ENCODE results near the gene CYP1A1. TPM values are rescaled to one million over a fixed set of nuclear protein-coding genes. Genes with fewer than 3 reads are reported as not detected.

CYP1A1 gene
- polyA plus RNA-seq, 1 donor = 0.54 TPM

- Histone ChIP-seq H3K4me1 (ENCODE audit: control insufficient read depth, insufficient read depth, low read length) (peaks cover 8% of the 10 kb centered on the region), H3K4me3 (ENCODE audit: low read length) (peak overlapping the region; percentile 92), H3K27me3 (ENCODE audit: control insufficient read depth, insufficient read depth, low read length) (no peaks in the 10 kb centered on the region), H3K9me3 (ENCODE audit: control insufficient read depth, low read depth, low read length) (no peaks in the 10 kb centered on the region), H3K36me3 (ENCODE audit: control insufficient read depth, insufficient read depth, low read length) (no peaks in the 10 kb centered on the region), H3K27ac (ENCODE audit: low read length) (no peak overlapping the region)
- WGBS (ENCODE audit: insufficient coverage, low lambda C conversion rate) = no CpG with 5 or more reads among the region's 10 CpGs
- DNase-seq = no peak
Measured at GRCh38 chr15:74696398-74696729, 29.0 kb downstream of the CYP1A1 start.

GRCh38 chr15:74695597-74696397 lies 29.5 kb downstream of the CYP1A1 start, which contains the start of gene EDC3:
Gene EDC3, minus strand, starts transcription at chr15:74696024. Its CDS starts 20,900 bp downstream, at chr15:74675124.
- Histone ChIP-seq H3K36me3 (ENCODE audit: control insufficient read depth, insufficient read depth, low read length) (no peaks in the 10 kb centered on the region), H3K9me3 (ENCODE audit: control insufficient read depth, low read depth, low read length) (no peaks in the 10 kb centered on the region), H3K4me3 (ENCODE audit: low read length) (peak within 1 kb of the TSS; percentile 92), H3K27me3 (ENCODE audit: control insufficient read depth, insufficient read depth, low read length) (no peaks in the 10 kb centered on the region), H3K27ac (ENCODE audit: low read length) (peak within 1 kb of the TSS; percentile 68), H3K4me1 (ENCODE audit: control insufficient read depth, insufficient read depth, low read length) (peaks cover 8% of the 10 kb centered on the region)
- DNase-seq = peak; percentile 85 to 88
- no CpG with 5 or more reads among the region's 46 CpGs for WGBS (ENCODE audit: insufficient coverage, low lambda C conversion rate)

GRCh38 chr15:74692327-74692726 lies 33.0 kb downstream of the CYP1A1 start:
- no peaks in the 10 kb centered on the region for H3K9me3 ChIP-seq (ENCODE audit: control insufficient read depth, low read depth, low read length)
- no peak overlapping the region for H3K4me3 ChIP-seq (ENCODE audit: low read length)
- peaks cover 3% of the 10 kb centered on the region for H3K36me3 ChIP-seq (ENCODE audit: control insufficient read depth, insufficient read depth, low read length)
- no peak overlapping the region for H3K27ac ChIP-seq (ENCODE audit: low read length)
- no CpG with 5 or more reads among the region's 1 CpG for WGBS (ENCODE audit: insufficient coverage, low lambda C conversion rate)
- DNase-seq = no peak
- H3K27me3 ChIP-seq (ENCODE audit: control insufficient read depth, insufficient read depth, low read length) = no peaks in the 10 kb centered on the region
- peaks cover 8% of the 10 kb centered on the region for H3K4me1 ChIP-seq (ENCODE audit: control insufficient read depth, insufficient read depth, low read length)

GRCh38 chr15:74683758-74684157 lies 41.6 kb downstream of the CYP1A1 start:
- Histone ChIP-seq H3K27me3 (ENCODE audit: control insufficient read depth, insufficient read depth, low read length) (no peaks in the 10 kb centered on the region), H3K9me3 (ENCODE audit: control insufficient read depth, low read depth, low read length) (no peaks in the 10 kb centered on the region), H3K27ac (ENCODE audit: low read length) (no peak overlapping the region), H3K36me3 (ENCODE audit: control insufficient read depth, insufficient read depth, low read length) (peaks cover 9% of the 10 kb centered on the region), H3K4me3 (ENCODE audit: low read length) (no peak overlapping the region), H3K4me1 (ENCODE audit: control insufficient read depth, insufficient read depth, low read length) (no peaks in the 10 kb centered on the region)
- no peak for DNase-seq
- no CpG with 5 or more reads among the region's 1 CpG for WGBS (ENCODE audit: insufficient coverage, low lambda C conversion rate)

- Histone ChIP-seq H3K27ac (ENCODE audit: low read length) (no peak overlapping the region), H3K36me3 (ENCODE audit: control insufficient read depth, insufficient read depth, low read length) (peaks cover 9% of the 10 kb centered on the region), H3K27me3 (ENCODE audit: control insufficient read depth, insufficient read depth, low read length) (no peaks in the 10 kb centered on the region), H3K4me1 (ENCODE audit: control insufficient read depth, insufficient read depth, low read length) (no peaks in the 10 kb centered on the region), H3K9me3 (ENCODE audit: control insufficient read depth, low read depth, low read length) (no peaks in the 10 kb centered on the region), H3K4me3 (ENCODE audit: low read length) (no peak overlapping the region)
- WGBS (ENCODE audit: insufficient coverage, low lambda C conversion rate) = 100% methylated on average over 1 of the region's 3 CpGs
- no peak for DNase-seq
Measured at GRCh38 chr15:74682954-74683353, 42.4 kb downstream of the CYP1A1 start.

GRCh38 chr15:74680456-74680855 lies 44.9 kb downstream of the CYP1A1 start:
- no peak for DNase-seq
- Histone ChIP-seq H3K27me3 (ENCODE audit: control insufficient read depth, insufficient read depth, low read length) (no peaks in the 10 kb centered on the region), H3K4me3 (ENCODE audit: low read length) (no peak overlapping the region), H3K36me3 (ENCODE audit: control insufficient read depth, insufficient read depth, low read length) (peaks cover 4% of the 10 kb centered on the region), H3K27ac (ENCODE audit: low read length) (no peak overlapping the region), H3K4me1 (ENCODE audit: control insufficient read depth, insufficient read depth, low read length) (no peaks in the 10 kb centered on the region), H3K9me3 (ENCODE audit: control insufficient read depth, low read depth, low read length) (no peaks in the 10 kb centered on the region)
- 86% methylated on average over 1 of the region's 2 CpGs for WGBS (ENCODE audit: insufficient coverage, low lambda C conversion rate)

- no peaks in the 10 kb centered on the region for H3K9me3 ChIP-seq (ENCODE audit: control insufficient read depth, low read depth, low read length)
- H3K4me1 ChIP-seq (ENCODE audit: control insufficient read depth, insufficient read depth, low read length) = no peaks in the 10 kb centered on the region
- no peak overlapping the region for H3K27ac ChIP-seq (ENCODE audit: low read length)
- no peaks in the 10 kb centered on the region for H3K27me3 ChIP-seq (ENCODE audit: control insufficient read depth, insufficient read depth, low read length)
- peaks cover 18% of the 10 kb centered on the region for H3K36me3 ChIP-seq (ENCODE audit: control insufficient read depth, insufficient read depth, low read length)
- DNase-seq = no peak
- WGBS (ENCODE audit: insufficient coverage, low lambda C conversion rate) = 100% methylated on average over 1 of the region's 7 CpGs
- no peak overlapping the region for H3K4me3 ChIP-seq (ENCODE audit: low read length)
Measured at GRCh38 chr15:74676801-74677200, 48.5 kb downstream of the CYP1A1 start.

- H3K36me3 ChIP-seq (ENCODE audit: control insufficient read depth, insufficient read depth, low read length) = peaks cover 31% of the 10 kb centered on the region
- no peak overlapping the region for H3K4me3 ChIP-seq (ENCODE audit: low read length)
- no peaks in the 10 kb centered on the region for H3K9me3 ChIP-seq (ENCODE audit: control insufficient read depth, low read depth, low read length)
- no peak for DNase-seq
- H3K27me3 ChIP-seq (ENCODE audit: control insufficient read depth, insufficient read depth, low read length) = no peaks in the 10 kb centered on the region
- no peak overlapping the region for H3K27ac ChIP-seq (ENCODE audit: low read length)
- WGBS (ENCODE audit: insufficient coverage, low lambda C conversion rate) = 100% methylated on average over 1 of the region's 3 CpGs
- no peaks in the 10 kb centered on the region for H3K4me1 ChIP-seq (ENCODE audit: control insufficient read depth, insufficient read depth, low read length)
Measured at GRCh38 chr15:74674161-74674560, 51.2 kb downstream of the CYP1A1 start.

- H3K4me1 ChIP-seq (ENCODE audit: control insufficient read depth, insufficient read depth, low read length) = peaks cover 3% of the 10 kb centered on the region
- H3K4me3 ChIP-seq (ENCODE audit: low read length) = no peak overlapping the region
- no peaks in the 10 kb centered on the region for H3K9me3 ChIP-seq (ENCODE audit: control insufficient read depth, low read depth, low read length)
- WGBS (ENCODE audit: insufficient coverage, low lambda C conversion rate) = no CpG with 5 or more reads among the region's 4 CpGs
- peaks cover 31% of the 10 kb centered on the region for H3K36me3 ChIP-seq (ENCODE audit: control insufficient read depth, insufficient read depth, low read length)
- no peak for DNase-seq
- H3K27me3 ChIP-seq (ENCODE audit: control insufficient read depth, insufficient read depth, low read length) = no peaks in the 10 kb centered on the region
- no peak overlapping the region for H3K27ac ChIP-seq (ENCODE audit: low read length)
Measured at GRCh38 chr15:74669627-74670026, 55.7 kb downstream of the CYP1A1 start.
